Measurements from ENCODE around the gene FCER2. TPM values are rescaled to one million over a fixed set of nuclear protein-coding genes. Genes with fewer than 3 reads are reported as not detected.

FCER2 gene
- total RNA-seq, 1 donor from 2014 or later, result not detected

- no peaks in the 10 kb centered on the region for H3K36me3 Mint-ChIP-seq (ENCODE audit: unreplicated experiment)
- H3K27ac Mint-ChIP-seq (ENCODE audit: unreplicated experiment), result no peak overlapping the region
- no peaks in the 10 kb centered on the region for H3K4me1 Mint-ChIP-seq (ENCODE audit: unreplicated experiment)
- H3K9me3 Mint-ChIP-seq (ENCODE audit: unreplicated experiment), result no peaks in the 10 kb centered on the region
- H3K27me3 Mint-ChIP-seq (ENCODE audit: unreplicated experiment), result peaks cover 8% of the 10 kb centered on the region
- DNase-seq (ENCODE audit: extremely low spot score, unreplicated experiment), result no peak
- no peak for TF ChIP-seq CTCF (IDR thresholded peaks at IDR 0.05)
- no peak overlapping the region for H3K4me3 Mint-ChIP-seq (ENCODE audit: unreplicated experiment)
Observed at GRCh38 chr19:7701049-7701653, 780 bp downstream of the FCER2 start.

- Mint-ChIP-seq H3K36me3 (ENCODE audit: unreplicated experiment) (no peaks in the 10 kb centered on the region), H3K27ac (ENCODE audit: unreplicated experiment) (no peak overlapping the region), H3K27me3 (ENCODE audit: unreplicated experiment) (peaks cover 8% of the 10 kb centered on the region), H3K4me3 (ENCODE audit: unreplicated experiment) (no peak overlapping the region), H3K4me1 (ENCODE audit: unreplicated experiment) (no peaks in the 10 kb centered on the region), H3K9me3 (ENCODE audit: unreplicated experiment) (no peaks in the 10 kb centered on the region)
- DNase-seq (ENCODE audit: extremely low spot score, unreplicated experiment), result no peak
- no peak for TF ChIP-seq CTCF (IDR thresholded peaks at IDR 0.05)
Observed at GRCh38 chr19:7699417-7700401, 2.2 kb downstream of the FCER2 start.

GRCh38 chr19:7699003-7699402 is 2.9 kb downstream of the FCER2 start:
- no peak for DNase-seq (ENCODE audit: extremely low spot score, unreplicated experiment)
- Mint-ChIP-seq H3K27ac (ENCODE audit: unreplicated experiment) (no peak overlapping the region), H3K36me3 (ENCODE audit: unreplicated experiment) (no peaks in the 10 kb centered on the region), H3K27me3 (ENCODE audit: unreplicated experiment) (peaks cover 8% of the 10 kb centered on the region), H3K4me1 (ENCODE audit: unreplicated experiment) (no peaks in the 10 kb centered on the region), H3K9me3 (ENCODE audit: unreplicated experiment) (no peaks in the 10 kb centered on the region), H3K4me3 (ENCODE audit: unreplicated experiment) (no peak overlapping the region)
- no peak for TF ChIP-seq CTCF (IDR thresholded peaks at IDR 0.05)

GRCh38 chr19:7698583-7698982 is 3.3 kb downstream of the FCER2 start:
- H3K4me1 Mint-ChIP-seq (ENCODE audit: unreplicated experiment), result no peaks in the 10 kb centered on the region
- peaks cover 8% of the 10 kb centered on the region for H3K27me3 Mint-ChIP-seq (ENCODE audit: unreplicated experiment)
- no peak for TF ChIP-seq CTCF (IDR thresholded peaks at IDR 0.05)
- DNase-seq (ENCODE audit: extremely low spot score, unreplicated experiment), result no peak
- no peak overlapping the region for H3K27ac Mint-ChIP-seq (ENCODE audit: unreplicated experiment)
- H3K9me3 Mint-ChIP-seq (ENCODE audit: unreplicated experiment), result no peaks in the 10 kb centered on the region
- H3K36me3 Mint-ChIP-seq (ENCODE audit: unreplicated experiment), result no peaks in the 10 kb centered on the region
- no peak overlapping the region for H3K4me3 Mint-ChIP-seq (ENCODE audit: unreplicated experiment)

GRCh38 chr19:7697721-7698287 is 4.1 kb downstream of the FCER2 start:
- H3K27me3 Mint-ChIP-seq (ENCODE audit: unreplicated experiment), result peaks cover 8% of the 10 kb centered on the region
- H3K27ac Mint-ChIP-seq (ENCODE audit: unreplicated experiment), result no peak overlapping the region
- no peaks in the 10 kb centered on the region for H3K9me3 Mint-ChIP-seq (ENCODE audit: unreplicated experiment)
- H3K4me3 Mint-ChIP-seq (ENCODE audit: unreplicated experiment), result no peak overlapping the region
- no peak for DNase-seq (ENCODE audit: extremely low spot score, unreplicated experiment)
- no peaks in the 10 kb centered on the region for H3K36me3 Mint-ChIP-seq (ENCODE audit: unreplicated experiment)
- no peak for TF ChIP-seq CTCF (IDR thresholded peaks at IDR 0.05)
- H3K4me1 Mint-ChIP-seq (ENCODE audit: unreplicated experiment), result no peaks in the 10 kb centered on the region

Data from osteocyte (in vitro differentiated cells).